ENCODE results near the gene ANKRD6. TPM values are rescaled to one million over a fixed set of nuclear protein-coding genes. Genes with fewer than 3 reads are reported as not detected.
A peak's percentile ranks its signal among the peaks of the same experiment; 100 is the strongest.

ANKRD6 gene
- polyA plus RNA-seq, 3 donors = 0.93 to 3.0 (median 1.2) TPM

DNA sequence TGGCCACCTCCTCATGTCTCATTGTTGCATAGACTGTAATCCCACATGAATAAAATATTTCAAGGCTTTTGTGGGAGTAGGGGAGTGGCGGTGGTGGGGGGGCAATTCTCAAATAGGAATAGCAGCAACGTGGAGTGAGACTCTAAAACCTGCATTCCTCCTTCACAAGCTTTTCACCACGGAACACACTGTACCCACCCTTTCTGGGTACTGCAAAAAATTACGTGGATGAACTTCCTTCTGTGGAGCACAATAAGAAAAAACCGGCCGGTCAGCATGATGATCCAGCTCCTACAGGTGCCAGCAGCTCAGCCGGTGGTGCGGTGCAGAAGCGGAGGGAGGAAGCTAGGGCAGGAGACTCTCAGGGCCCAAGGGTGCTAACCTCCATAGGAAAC is 19.9 kb upstream of the ANKRD6 start:
- peaks cover 31% of the 10 kb centered on the region for H3K4me1 Mint-ChIP-seq
- Histone ChIP-seq H3K9ac (ENCODE audit: insufficient read depth, low read length, poor library complexity, severe bottlenecking) (peak overlapping the region; percentile 85), H3K9me3 (replicated peaks in 1 of 2; ENCODE audit: control insufficient read depth in 1 of 2, insufficient read depth in 1 of 2, low read length in 2 of 2) (no peaks in the 10 kb centered on the region), H3K36me3 (replicated peaks in 1 of 2; ENCODE audit: control insufficient read depth in 1 of 2, insufficient read depth in 2 of 2, low read length in 2 of 2) (no peaks in the 10 kb centered on the region), H3K27ac (ENCODE audit: low read depth in 1 of 2, low read length in 2 of 2) (no peak overlapping the region), H2AFZ (ENCODE audit: insufficient read depth, low read depth, low read length, poor library complexity, severe bottlenecking) (peak overlapping the region; percentile 99), H3K79me2 (ENCODE audit: insufficient read depth, low read length) (peaks cover 35% of the 10 kb centered on the region), H3K4me3 (replicated peaks in 1 of 3; ENCODE audit: low read depth in 2 of 3, low read length in 3 of 3) (peak overlapping the region; percentile 69 to 93 (median 91)), H3K4me1 (ENCODE audit: control insufficient read depth in 1 of 2, insufficient read depth in 2 of 2, low read length in 2 of 2) (peaks cover 31 to 42% of the 10 kb centered on the region in 2 donors), H3K27me3 (ENCODE audit: control insufficient read depth in 2 of 2, insufficient read depth in 2 of 2, low read length in 2 of 2) (no peaks in the 10 kb centered on the region), H3K4me2 (replicated peaks; ENCODE audit: extremely low read depth, low read length, poor library complexity, severe bottlenecking) (peak overlapping the region; percentile 99), H4K20me1 (ENCODE audit: insufficient read depth, low read length) (peaks cover 20% of the 10 kb centered on the region)
- peak overlapping the region in 2 of 7 donors; percentile 86 to 92 for H3K27ac Mint-ChIP-seq
- H3K4me3 Mint-ChIP-seq = peak overlapping the region; percentile 94 to 97
- WGBS (ENCODE audit: insufficient coverage) = 0% methylated on average over 2 of the region's 9 CpGs
- no peaks in the 10 kb centered on the region for H3K9me3 Mint-ChIP-seq
- no peaks in the 10 kb centered on the region for H3K36me3 Mint-ChIP-seq
- peak in 1 of 3 donors; percentile 14 for DNase-seq
- intact Hi-C loops (cut with micrococcal nuclease) = loop anchor here in 1 of 2 donors (5.0 kb wide), 1 partner anchor 41 kb away; no protein-coding TSS in a partner anchor
- H3K27me3 Mint-ChIP-seq (ENCODE audit: low read depth in 3 of 3) = peaks cover 0 to 14% (median 6%) of the 10 kb centered on the region in 3 donors
- TF ChIP-seq CTCF (IDR thresholded peaks at IDR 0.05) = no peak

DNA sequence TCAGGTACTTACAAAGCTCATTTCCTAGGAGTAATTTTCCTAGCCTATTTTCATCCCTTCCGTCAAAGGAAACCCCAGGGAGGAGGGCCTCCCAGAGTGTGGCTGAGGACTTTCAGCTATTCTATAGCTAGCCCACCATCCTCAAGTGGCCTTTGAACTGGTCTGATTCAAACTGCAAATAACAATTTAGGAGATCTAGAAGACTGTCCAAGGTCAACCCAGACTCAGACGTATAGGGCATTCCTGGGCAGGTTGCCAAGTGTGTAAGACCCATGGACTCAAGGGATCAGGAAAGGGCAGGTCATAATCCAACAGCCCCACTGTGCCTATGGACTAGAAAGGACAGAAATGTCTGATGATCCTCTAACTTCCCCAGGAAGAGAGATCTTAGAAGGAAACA is 18.7 kb upstream of the ANKRD6 start:
- Mint-ChIP-seq H3K4me3 (no peak overlapping the region), H3K9me3 (no peaks in the 10 kb centered on the region)
- H3K9me3 ChIP-seq (replicated peaks in 1 of 2; ENCODE audit: control insufficient read depth in 1 of 2, insufficient read depth in 1 of 2, low read length in 2 of 2) = no peaks in the 10 kb centered on the region

More for the DNA sequence above, 18.7 kb upstream of the ANKRD6 start:
- H3K4me3 ChIP-seq (replicated peaks in 1 of 3; ENCODE audit: low read depth in 2 of 3, low read length in 3 of 3) = no peak overlapping the region
- WGBS (ENCODE audit: insufficient coverage) = 55% methylated on average over 1 of the region's 2 CpGs
- TF ChIP-seq CTCF (IDR thresholded peaks at IDR 0.05) = no peak
- peak overlapping the region in 1 of 7 donors; percentile 64 for H3K27ac Mint-ChIP-seq
- no peaks in the 10 kb centered on the region for H3K36me3 Mint-ChIP-seq
- no peaks in the 10 kb centered on the region for H3K27me3 ChIP-seq (ENCODE audit: control insufficient read depth in 2 of 2, insufficient read depth in 2 of 2, low read length in 2 of 2)
- H2AFZ ChIP-seq (ENCODE audit: insufficient read depth, low read depth, low read length, poor library complexity, severe bottlenecking) = no peak overlapping the region
- H4K20me1 ChIP-seq (ENCODE audit: insufficient read depth, low read length) = peaks cover 11% of the 10 kb centered on the region
- intact Hi-C loops (cut with micrococcal nuclease) = loop anchor here in 1 of 2 donors (5.0 kb wide), 1 partner anchor 42 kb away; no protein-coding TSS in a partner anchor
- peaks cover 0 to 14% (median 6%) of the 10 kb centered on the region in 3 donors for H3K27me3 Mint-ChIP-seq (ENCODE audit: low read depth in 3 of 3)
- H3K4me2 ChIP-seq (replicated peaks; ENCODE audit: extremely low read depth, low read length, poor library complexity, severe bottlenecking) = no peak overlapping the region
- H3K4me1 Mint-ChIP-seq = peaks cover 27% of the 10 kb centered on the region
- H3K9ac ChIP-seq (ENCODE audit: insufficient read depth, low read length, poor library complexity, severe bottlenecking) = no peak overlapping the region
- no peak overlapping the region for H3K27ac ChIP-seq (ENCODE audit: low read depth in 1 of 2, low read length in 2 of 2)
- DNase-seq = no peak
- H3K36me3 ChIP-seq (replicated peaks in 1 of 2; ENCODE audit: control insufficient read depth in 1 of 2, insufficient read depth in 2 of 2, low read length in 2 of 2) = no peaks in the 10 kb centered on the region
- H3K4me1 ChIP-seq (ENCODE audit: control insufficient read depth in 1 of 2, insufficient read depth in 2 of 2, low read length in 2 of 2) = peaks cover 29 to 33% of the 10 kb centered on the region in 2 donors
- H3K79me2 ChIP-seq (ENCODE audit: insufficient read depth, low read length) = peaks cover 23% of the 10 kb centered on the region
